Spleen (tissue), 7 donors: ENCODE results near the gene NAT8.
"Not testable (repeated sequence)": the region's sequence is repeated elsewhere in the genome, so short reads cannot be mapped to it uniquely, and the experiment has no call there.

ENCODE experiments used
- CTCF ChIP-seq, 11 experiments: fragments of 200-600 bp in 7 of 11; fragments of 450-650 bp in 4 of 11; sonication (generic) in 4 of 11; IDR thresholded peaks in 8 of 11; conservative IDR thresholded peaks in 3 of 11; 1 replicate in 7 of 11; 2 replicates in 4 of 11; pipeline versions ENCODE4 v1.4.0 to v1.8.0; 2016 to 2021; ENCODE audit warnings: antibody characterized with exemption in 11 of 11, inconsistent platforms in 4 of 11, mild to moderate bottlenecking in 1 of 11
- POLR2A ChIP-seq, 3 donors: fragments of 450-650 bp; IDR thresholded peaks; one replicate each; pipeline ENCODE4 v1.5.1; 2017; ENCODE audit warnings: antibody characterized with exemption in 3 of 3, mild to moderate bottlenecking in 1 of 3
- POLR2AphosphoS5 ChIP-seq, 3 donors: sonication (generic); formaldehyde crosslinking; IDR thresholded peaks; one replicate each; pipeline ENCODE4 v1.5.1; 2017; ENCODE audit warnings: antibody characterized with exemption in 3 of 3
- donor health status: DM: no; HTN: no; CAD: no; lungs with moderate emphysema.
- donor health status: DM: no; HTN: no; CAD: no.
- donor health status: DM: no; HTN: no; CAD: no.

DNA sequence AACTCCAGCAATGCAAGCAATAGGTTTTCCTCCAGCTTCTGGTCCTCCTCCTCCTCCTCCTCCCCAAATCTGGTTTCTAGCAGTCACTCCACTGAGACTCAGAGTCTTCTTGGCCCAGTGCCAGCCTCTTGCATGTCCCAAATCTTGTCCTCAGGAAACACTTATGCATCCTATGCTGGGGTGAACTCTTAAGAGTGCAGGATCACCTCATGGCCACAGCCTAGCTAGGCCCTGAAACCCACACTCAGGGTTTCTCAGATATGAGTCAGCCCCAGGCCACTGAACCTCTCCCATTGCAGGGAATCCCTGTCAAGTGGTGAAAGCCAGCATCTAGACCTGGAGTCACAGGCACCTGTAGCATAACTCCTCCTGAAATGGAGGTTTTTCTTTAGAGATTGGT lies 18.2 kb downstream of the NAT8 start:
- TF ChIP-seq CTCF (IDR thresholded peaks at IDR 0.05 in 8 of 11, conservative IDR thresholded peaks at IDR 0.05 in 3 of 11); POLR2AphosphoS5 (IDR thresholded peaks at IDR 0.05); POLR2A (IDR thresholded peaks at IDR 0.05): not testable (repeated sequence)
